Glomerular visceral epithelial cell (primary cell): ENCODE data around the gene SLC5A2.
A peak's percentile ranks its signal among the peaks of the same experiment; 100 is the strongest.
"Not testable (repeated sequence)": the region's sequence is repeated elsewhere in the genome, so short reads cannot be mapped to it uniquely, and the experiment has no call there.

Experiments
- DNase-seq: peaks from one replicate; pipeline ENCODE4 v3.0.0-alpha.2; 2016; ENCODE audit errors: extremely low spot score

SLC5A2 gene

DNA sequence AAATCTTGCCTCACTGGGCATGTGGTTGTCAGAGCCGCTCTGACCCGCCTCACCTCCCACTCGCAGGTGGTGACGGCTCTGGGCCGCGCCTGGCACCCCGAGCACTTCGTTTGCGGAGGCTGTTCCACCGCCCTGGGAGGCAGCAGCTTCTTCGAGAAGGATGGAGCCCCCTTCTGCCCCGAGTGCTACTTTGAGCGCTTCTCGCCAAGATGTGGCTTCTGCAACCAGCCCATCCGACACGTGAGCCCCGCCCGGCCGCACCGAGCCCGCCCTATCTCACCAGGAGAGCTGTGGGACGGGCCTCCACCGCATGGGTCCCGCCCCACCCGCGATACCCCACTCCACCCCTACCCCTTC is 7.0 kb upstream of the SLC5A2 start:
- DNase-seq = no peak

DNA sequence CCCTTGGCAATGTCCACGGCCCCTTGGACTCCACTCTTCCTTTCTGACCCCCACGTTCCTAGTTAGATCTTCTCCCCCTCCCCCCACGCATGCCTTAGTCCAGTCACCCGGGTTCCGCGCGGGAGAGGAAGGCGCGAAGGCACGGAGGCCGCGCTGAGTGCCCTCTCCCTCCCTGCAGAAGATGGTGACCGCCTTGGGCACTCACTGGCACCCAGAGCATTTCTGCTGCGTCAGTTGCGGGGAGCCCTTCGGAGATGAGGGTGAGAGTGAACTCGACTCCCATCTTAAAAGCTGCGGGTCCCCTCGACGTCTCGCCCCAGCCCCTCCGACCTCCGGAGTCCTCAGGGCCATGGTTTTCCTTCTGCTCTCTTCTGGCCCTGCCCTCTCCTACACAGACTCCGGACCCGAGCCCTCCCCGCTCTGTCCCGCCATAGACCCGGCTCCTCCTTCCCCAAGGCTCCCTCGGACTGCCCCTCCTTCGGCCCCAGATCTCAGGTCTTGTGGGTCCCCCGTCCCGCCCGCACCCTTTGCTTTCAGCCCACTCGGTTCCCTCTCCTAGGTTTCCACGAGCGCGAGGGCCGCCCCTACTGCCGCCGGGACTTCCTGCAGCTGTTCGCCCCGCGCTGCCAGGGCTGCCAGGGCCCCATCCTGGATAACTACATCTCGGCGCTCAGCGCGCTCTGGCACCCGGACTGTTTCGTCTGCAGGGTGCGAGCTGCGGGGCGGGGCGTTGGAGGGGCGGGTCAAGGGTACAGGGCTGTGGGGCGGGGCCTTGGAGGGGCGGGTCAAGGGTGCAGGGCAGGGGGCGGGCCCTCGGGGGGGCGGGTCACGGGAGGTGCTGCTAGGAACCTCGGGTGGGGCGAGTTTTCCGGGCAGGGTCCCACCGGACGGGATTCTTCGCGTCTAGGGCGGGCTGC is 6.4 kb upstream of the SLC5A2 start:
- no peak for DNase-seq

GRCh38 chr16:31477220-31478216 is 5.4 kb upstream of the SLC5A2 start:
- no peak for DNase-seq

- no peak for DNase-seq
Measured at GRCh38 chr16:31478956-31479355, 4.0 kb upstream of the SLC5A2 start.

- no peak for DNase-seq
Measured at GRCh38 chr16:31479751-31480150, 3.2 kb upstream of the SLC5A2 start.

GRCh38 chr16:31480851-31481536 is 1.9 kb upstream of the SLC5A2 start:
- no peak for DNase-seq

DNA sequence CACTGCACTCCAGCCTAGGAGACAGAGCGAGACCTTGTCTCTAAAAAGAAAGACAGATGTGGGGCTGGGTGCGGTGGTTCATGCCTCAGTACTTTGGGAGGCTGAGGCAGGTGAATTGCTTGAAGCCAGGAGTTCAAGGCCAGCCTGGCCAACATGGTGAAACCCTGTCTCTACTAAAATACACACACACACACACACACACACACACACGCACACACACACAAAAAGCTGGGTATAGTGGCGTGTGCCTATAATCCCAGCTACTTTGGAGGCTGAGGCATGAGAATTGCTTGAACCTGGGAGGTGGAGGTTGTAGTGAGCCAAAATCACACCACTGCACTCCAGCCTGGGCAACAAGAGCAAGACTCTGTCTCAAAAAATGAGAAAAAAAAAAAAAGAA is 1.1 kb downstream of the SLC5A2 start:
- not testable (repeated sequence) for DNase-seq

DNA sequence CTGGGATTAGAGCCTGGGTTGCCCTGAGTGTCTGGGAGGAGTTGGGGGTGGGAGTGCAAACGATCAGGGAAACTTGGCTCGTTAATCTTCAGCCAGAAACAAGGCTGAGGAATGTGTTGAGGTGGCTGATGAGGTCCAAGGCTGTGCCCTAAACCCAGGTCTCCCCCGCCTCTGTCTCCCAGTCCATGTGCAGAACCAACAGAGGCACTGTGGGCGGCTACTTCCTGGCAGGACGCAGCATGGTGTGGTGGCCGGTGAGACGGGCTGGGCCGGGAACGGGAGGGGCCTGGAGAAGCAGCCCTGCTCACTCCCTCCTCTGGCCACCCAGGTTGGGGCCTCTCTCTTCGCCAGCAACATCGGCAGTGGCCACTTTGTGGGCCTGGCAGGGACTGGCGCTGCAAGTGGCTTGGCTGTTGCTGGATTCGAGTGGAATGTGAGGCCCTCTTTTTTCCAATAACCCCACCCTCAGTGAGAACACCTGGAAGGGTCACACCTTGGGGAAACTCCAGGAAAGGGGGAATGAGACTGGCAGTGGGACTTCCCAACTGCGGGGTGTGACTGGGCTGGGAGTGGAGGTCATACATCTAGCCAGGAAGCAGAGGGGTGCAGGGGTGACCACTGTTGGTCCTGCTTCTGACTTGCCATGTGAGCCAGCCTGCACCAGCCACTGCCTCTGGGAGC is 1.7 kb downstream of the SLC5A2 start:
- peak; percentile 87 for DNase-seq

DNA sequence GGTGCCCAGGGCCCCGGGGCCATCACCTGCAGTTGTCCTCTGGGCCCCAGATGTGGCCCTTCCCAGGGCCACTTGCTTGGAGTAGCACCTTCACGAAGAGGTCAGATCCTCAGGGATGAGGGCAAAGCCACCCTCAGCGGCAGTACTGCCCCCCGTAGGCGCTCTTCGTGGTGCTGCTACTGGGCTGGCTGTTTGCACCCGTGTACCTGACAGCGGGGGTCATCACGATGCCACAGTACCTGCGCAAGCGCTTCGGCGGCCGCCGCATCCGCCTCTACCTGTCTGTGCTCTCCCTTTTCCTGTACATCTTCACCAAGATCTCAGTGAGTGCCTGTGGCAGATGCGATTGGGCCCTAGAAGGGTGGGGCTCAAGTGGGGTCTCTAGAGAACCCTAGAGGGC is 2.6 kb downstream of the SLC5A2 start:
- no peak for DNase-seq

GRCh38 chr16:31486045-31486444 is 3.1 kb downstream of the SLC5A2 start:
- DNase-seq = no peak

- DNase-seq = no peak
Measured at GRCh38 chr16:31487071-31487719, 4.3 kb downstream of the SLC5A2 start.

GRCh38 chr16:31487720-31488467 is 5.0 kb downstream of the SLC5A2 start:
- DNase-seq = peak; percentile 65

- DNase-seq = no peak
Measured at GRCh38 chr16:31488468-31489297, 5.8 kb downstream of the SLC5A2 start.

DNA sequence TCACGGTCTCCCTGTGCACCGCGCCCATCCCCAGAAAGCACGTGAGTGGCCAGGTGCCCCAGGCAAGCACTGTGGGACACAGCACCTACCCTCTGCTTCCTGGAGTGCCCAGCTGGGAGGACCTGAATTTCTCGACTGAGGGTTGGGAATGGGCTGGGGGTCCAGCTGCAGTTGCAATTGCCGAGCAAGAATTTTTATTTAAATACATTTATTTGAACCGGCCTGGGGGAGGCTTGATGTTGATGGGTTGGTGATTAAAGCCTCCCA is 6.3 kb downstream of the SLC5A2 start:
- no peak for DNase-seq

DNA sequence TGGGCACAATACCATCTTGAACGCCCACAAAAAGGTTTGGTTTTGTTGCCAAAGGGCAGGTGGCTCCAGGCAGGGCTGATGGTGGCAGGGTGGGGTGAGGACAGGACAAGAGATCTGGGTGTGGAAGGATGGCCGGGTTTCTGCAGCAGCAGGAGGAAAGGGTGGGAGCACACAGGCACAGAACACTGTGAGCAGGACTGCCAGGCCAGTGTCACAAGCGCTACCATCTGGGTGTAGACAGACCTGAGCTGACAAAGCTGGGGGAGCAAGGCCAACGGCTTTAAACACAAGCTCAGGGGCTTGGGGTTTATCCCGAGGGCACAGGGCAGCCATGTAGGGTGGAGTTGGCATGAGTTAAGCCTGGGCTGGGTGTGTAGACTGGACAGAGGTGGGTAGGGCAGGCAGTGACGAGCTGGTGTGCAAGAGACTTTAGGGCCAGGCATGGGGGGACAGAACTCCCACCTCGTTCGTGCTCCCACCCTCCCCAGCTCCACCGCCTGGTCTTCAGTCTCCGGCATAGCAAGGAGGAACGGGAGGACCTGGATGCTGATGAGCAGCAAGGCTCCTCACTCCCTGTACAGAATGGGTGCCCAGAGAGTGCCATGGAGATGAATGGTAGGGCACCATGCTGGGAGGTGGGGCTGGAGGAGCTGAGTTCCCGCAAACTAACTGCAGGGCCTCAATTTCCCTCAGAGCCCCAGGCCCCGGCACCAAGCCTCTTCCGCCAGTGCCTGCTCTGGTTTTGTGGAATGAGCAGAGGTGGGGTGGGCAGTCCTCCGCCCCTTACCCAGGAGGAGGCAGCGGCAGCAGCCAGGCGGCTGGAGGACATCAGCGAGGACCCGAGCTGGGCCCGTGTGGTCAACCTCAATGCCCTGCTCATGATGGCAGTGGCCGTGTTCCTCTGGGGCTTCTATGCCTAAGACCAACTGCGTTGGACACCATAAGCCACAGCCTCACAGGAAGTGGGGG is 7.0 kb downstream of the SLC5A2 start:
- no peak for DNase-seq

GRCh38 chr16:31491778-31492418 is 9.0 kb downstream of the SLC5A2 start:
- DNase-seq = no peak

GRCh38 chr16:31493506-31494125 is 10.7 kb downstream of the SLC5A2 start:
- DNase-seq = no peak
